HCT116 (cell line): Measurements from ENCODE around the gene C19orf44. TPM values are rescaled to one million over a fixed set of nuclear protein-coding genes. Genes with fewer than 3 reads are reported as not detected.
A peak's percentile ranks its signal among the peaks of the same experiment; 100 is the strongest.
"Not testable (repeated sequence)": the region's sequence is repeated elsewhere in the genome, so short reads cannot be mapped to it uniquely, and the experiment has no call there.

Experiments used
- ATAC-seq: fragments of 200-7000 bp; cut with Tn5 transposase; 2 replicates; pipeline ENCODE4 v1.9.1; 2020; ENCODE audit warnings: mild to moderate bottlenecking, moderate library complexity
- BruUV-seq: library from RNA; stranded (reverse); fragments of 400-500 nt; replicated peaks from 2 replicates; lab custom pipeline; 2021; lab: Mats Ljungman, UMichigan
- CTCF ChIA-PET: fragments of 300-600 bp; sonication (Branson Sonifier 250); formaldehyde crosslinking; loops from one replicate; lab custom pipeline; 2021; ENCODE audit warnings: antibody characterized with exemption; lab: Charles Lee
- POLR2A ChIA-PET: fragments of 300-600, 350-600 bp; sonication (Branson Sonifier 250); formaldehyde crosslinking; loops from one replicate; lab custom pipeline; 2021; ENCODE audit warnings: antibody characterized with exemption; lab: Charles Lee
- RAD21 ChIA-PET, 2 experiments: fragments of 300-600 bp; sonication (Branson Sonifier 250); formaldehyde crosslinking; loops; one replicate each; lab custom pipeline; 2023; ENCODE audit warnings: low total read pairs in 2 of 2; ENCODE audit not compliant: uncharacterized antibody in 2 of 2, unreplicated experiment in 2 of 2, low non-redundant PET in 1 of 2; lab: Charles Lee
- DNase-seq: peaks from one replicate; pipeline ENCODE4 v3.0.0-alpha.2; 2010; ENCODE audit warnings: low read depth, low spot score
- H2AFZ ChIP-seq: fragments of 200-600 bp; shearing (Covaris generic), sonication (generic); 2 replicates; pipeline ENCODE4 v1.6.1; 2017; ENCODE audit warnings: low read depth, mixed run types, mixed read lengths, antibody characterized with exemption, low read length; ENCODE audit not compliant: poor library complexity, severe bottlenecking
- H3K27ac ChIP-seq: 2 replicates; pipeline ENCODE4 v1.5.1; 2012; ENCODE audit warnings: low read depth, low read length
- H3K27me3 ChIP-seq: fragments of 200-600 bp; sonication (generic); 2 replicates; pipeline ENCODE4 v1.6.1; 2016; ENCODE audit warnings: mixed run types, low read length, mixed read lengths; ENCODE audit not compliant: insufficient read depth
- H3K36me3 ChIP-seq, 2 experiments: fragments of 200-500 bp in 1 of 2; fragments of 200-600 bp in 1 of 2; sonication (Bioruptor generic) in 1 of 2; sonication (generic) in 1 of 2; 2 replicates each; pipeline versions ENCODE4 v1.5.1 to v1.6.1; 2014 to 2016; ENCODE audit warnings: low read length in 2 of 2, inconsistent platforms in 1 of 2, mixed read lengths in 1 of 2, mixed run types in 1 of 2; ENCODE audit not compliant: insufficient read depth in 2 of 2, control insufficient read depth in 1 of 2
- H3K4me1 ChIP-seq, 2 experiments: fragments of 200-600 bp in 1 of 2; sonication (generic) in 1 of 2; 2 replicates each; pipeline versions ENCODE4 v1.5.1 to v1.6.1; 2012 to 2017; ENCODE audit warnings: low read length in 2 of 2, inconsistent platforms in 1 of 2, mild to moderate bottlenecking in 1 of 2, mixed read lengths in 1 of 2, mixed run types in 1 of 2, moderate library complexity in 1 of 2; ENCODE audit not compliant: insufficient read depth in 2 of 2, control insufficient read depth in 1 of 2
- H3K4me2 ChIP-seq: fragments of 200-600 bp; sonication (generic); 2 replicates; pipeline ENCODE4 v1.6.1; 2017; ENCODE audit warnings: mixed run types, low read length, mixed read lengths
- H3K4me3 ChIP-seq, 2 experiments: fragments of 200-600 bp in 1 of 2; sonication (generic) in 1 of 2; replicated peaks in 1 of 2; 2 replicates each; pipeline ENCODE4 v1.5.1; 2011 to 2016; ENCODE audit warnings: low read length in 2 of 2, control low read depth in 1 of 2, low read depth in 1 of 2, mild to moderate bottlenecking in 1 of 2, mixed read lengths in 1 of 2, mixed run types in 1 of 2
- H3K79me2 ChIP-seq: fragments of 200-600 bp; sonication (generic); 2 replicates; pipeline ENCODE4 v1.6.1; 2017; ENCODE audit warnings: mild to moderate bottlenecking, mixed run types, low read length, moderate library complexity, mixed read lengths; ENCODE audit not compliant: insufficient read depth
- H3K9ac ChIP-seq: fragments of 200-600 bp; sonication (generic); 2 replicates; pipeline ENCODE4 v1.6.1; 2016; ENCODE audit warnings: low read length, mixed read lengths
- H3K9me2 ChIP-seq: fragments of 200-600 bp; sonication (generic), shearing (Covaris generic); 2 replicates; pipeline ENCODE4 v1.6.1; 2017; ENCODE audit warnings: mixed run types, mild to moderate bottlenecking, moderate library complexity; ENCODE audit not compliant: insufficient read depth
- H3K9me3 ChIP-seq, 2 experiments: fragments of 200-500 bp in 1 of 2; fragments of 200-600 bp in 1 of 2; sonication (Bioruptor generic) in 1 of 2; sonication (generic) in 1 of 2; 2 replicates each; pipeline ENCODE4 v1.6.1; 2014 to 2017; ENCODE audit warnings: low read length in 2 of 2, mixed read lengths in 2 of 2, inconsistent platforms in 1 of 2, low read depth in 1 of 2, mild to moderate bottlenecking in 1 of 2, mixed run types in 1 of 2, moderate library complexity in 1 of 2; ENCODE audit not compliant: control insufficient read depth in 1 of 2, insufficient read depth in 1 of 2
- H4K20me1 ChIP-seq: fragments of 200-600 bp; sonication (generic), shearing (Covaris generic); 2 replicates; pipeline ENCODE4 v1.6.1; 2017; ENCODE audit warnings: mixed run types, mild to moderate bottlenecking, moderate library complexity; ENCODE audit not compliant: insufficient read depth
- CBX3 ChIP-seq: IDR thresholded peaks from 2 replicates; pipeline ENCODE4 v1.6.1; 2012; ENCODE audit warnings: low read depth
- EGR1 ChIP-seq: IDR thresholded peaks from 2 replicates; pipeline ENCODE4 v1.6.1; 2012; ENCODE audit warnings: low read depth
- ELF1 ChIP-seq: IDR thresholded peaks from 2 replicates; pipeline ENCODE4 v1.6.1; 2012; ENCODE audit warnings: low read depth, borderline replicate concordance
- EZH2phosphoT487 ChIP-seq: fragments of 200-600 bp; IDR thresholded peaks from 2 replicates; pipeline ENCODE4 v1.6.1; 2018; ENCODE audit warnings: antibody characterized with exemption, borderline replicate concordance
- SIN3A ChIP-seq: IDR thresholded peaks from 2 replicates; pipeline ENCODE4 v1.6.1; 2012; ENCODE audit warnings: low read depth
- SP1 ChIP-seq: IDR thresholded peaks from 2 replicates; pipeline ENCODE4 v1.6.1; 2012; ENCODE audit warnings: low read depth
- TCF7L2 ChIP-seq: IDR thresholded peaks from 2 replicates; pipeline ENCODE4 v1.7.0; 2011; ENCODE audit warnings: borderline replicate concordance, inconsistent platforms; ENCODE audit not compliant: insufficient read depth, insufficient read length; ENCODE audit errors: extremely low read depth
- ZNF274 ChIP-seq: fragments of 200-500 bp; sonication (Bioruptor generic); IDR thresholded peaks from 2 replicates; pipeline ENCODE4 v1.6.1; 2014; ENCODE audit warnings: mild to moderate bottlenecking, low read depth, low read length, inconsistent platforms
- intact Hi-C: fragments of 100-400 bp; cut with micrococcal nuclease; formaldehyde crosslinking; loops from 2 replicates; pipeline ENCODE4 v1.10.0; 2022
- total RNA-seq: library from RNA; stranded (reverse); gene quantifications from one replicate; pipeline ENCODE4 v1.2.1, GENCODE V29; 2021; ENCODE audit not compliant: unreplicated experiment
- TF ChIP-seq, protein P1 (sequence below): IDR thresholded peaks from 2 replicates; pipeline ENCODE4 v1.6.1; 2012; ENCODE audit warnings: low read depth
- TF ChIP-seq, protein P2 (sequence below): IDR thresholded peaks from 2 replicates; pipeline ENCODE4 v1.6.1; 2012

Gene C19orf44
- total RNA-seq, 1 experiment from 2014 or later: 6.8 TPM

GRCh38 chr19:16446724-16447368 is 49.3 kb upstream of the C19orf44 start:
- no peak overlapping the region for H3K27ac ChIP-seq
- H3K4me1 ChIP-seq: peaks cover 15 to 16% of the 10 kb centered on the region in 2 experiments; a peak in 3 of 4 replicates
- TF ChIP-seq EZH2phosphoT487: no peak
- TF ChIP-seq, protein P1, sequence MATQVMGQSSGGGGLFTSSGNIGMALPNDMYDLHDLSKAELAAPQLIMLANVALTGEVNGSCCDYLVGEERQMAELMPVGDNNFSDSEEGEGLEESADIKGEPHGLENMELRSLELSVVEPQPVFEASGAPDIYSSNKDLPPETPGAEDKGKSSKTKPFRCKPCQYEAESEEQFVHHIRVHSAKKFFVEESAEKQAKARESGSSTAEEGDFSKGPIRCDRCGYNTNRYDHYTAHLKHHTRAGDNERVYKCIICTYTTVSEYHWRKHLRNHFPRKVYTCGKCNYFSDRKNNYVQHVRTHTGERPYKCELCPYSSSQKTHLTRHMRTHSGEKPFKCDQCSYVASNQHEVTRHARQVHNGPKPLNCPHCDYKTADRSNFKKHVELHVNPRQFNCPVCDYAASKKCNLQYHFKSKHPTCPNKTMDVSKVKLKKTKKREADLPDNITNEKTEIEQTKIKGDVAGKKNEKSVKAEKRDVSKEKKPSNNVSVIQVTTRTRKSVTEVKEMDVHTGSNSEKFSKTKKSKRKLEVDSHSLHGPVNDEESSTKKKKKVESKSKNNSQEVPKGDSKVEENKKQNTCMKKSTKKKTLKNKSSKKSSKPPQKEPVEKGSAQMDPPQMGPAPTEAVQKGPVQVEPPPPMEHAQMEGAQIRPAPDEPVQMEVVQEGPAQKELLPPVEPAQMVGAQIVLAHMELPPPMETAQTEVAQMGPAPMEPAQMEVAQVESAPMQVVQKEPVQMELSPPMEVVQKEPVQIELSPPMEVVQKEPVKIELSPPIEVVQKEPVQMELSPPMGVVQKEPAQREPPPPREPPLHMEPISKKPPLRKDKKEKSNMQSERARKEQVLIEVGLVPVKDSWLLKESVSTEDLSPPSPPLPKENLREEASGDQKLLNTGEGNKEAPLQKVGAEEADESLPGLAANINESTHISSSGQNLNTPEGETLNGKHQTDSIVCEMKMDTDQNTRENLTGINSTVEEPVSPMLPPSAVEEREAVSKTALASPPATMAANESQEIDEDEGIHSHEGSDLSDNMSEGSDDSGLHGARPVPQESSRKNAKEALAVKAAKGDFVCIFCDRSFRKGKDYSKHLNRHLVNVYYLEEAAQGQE: no peak
- no peak for TF ChIP-seq SP1
- TF ChIP-seq ZNF274: no peak
- no peak for TF ChIP-seq TCF7L2
- TF ChIP-seq, protein P2, sequence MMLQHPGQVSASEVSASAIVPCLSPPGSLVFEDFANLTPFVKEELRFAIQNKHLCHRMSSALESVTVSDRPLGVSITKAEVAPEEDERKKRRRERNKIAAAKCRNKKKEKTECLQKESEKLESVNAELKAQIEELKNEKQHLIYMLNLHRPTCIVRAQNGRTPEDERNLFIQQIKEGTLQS: no peak
- TF ChIP-seq SIN3A: no peak
- TF ChIP-seq ELF1: no peak
- no peak for TF ChIP-seq EGR1
- no peak for TF ChIP-seq CBX3
- peak; percentile 59; the same call in 1 of the 2 replicates for ATAC-seq
- no peak overlapping the region for H3K4me3 ChIP-seq
- no peaks in the 10 kb centered on the region for H3K27me3 ChIP-seq
- ChIA-PET POLR2A (no interaction called here), RAD21 (no interaction called here), CTCF (no interaction called here)
- H3K79me2 ChIP-seq: peaks cover 92% of the 10 kb centered on the region
- intact Hi-C loops: no loop called here
- H3K36me3 ChIP-seq: no peaks in the 10 kb centered on the region
- no peaks in the 10 kb centered on the region for H3K9me2 ChIP-seq
- H3K9ac ChIP-seq: no peak overlapping the region
- DNase-seq: no peak
- BruUV-seq: no TSS peak
- no peaks in the 10 kb centered on the region for H3K9me3 ChIP-seq
- peak overlapping the region; percentile 22; the same call in 1 of the 2 replicates for H3K4me2 ChIP-seq
- H4K20me1 ChIP-seq: peaks cover 9% of the 10 kb centered on the region; the same call in 1 of the 2 replicates
- no peak overlapping the region for H2AFZ ChIP-seq

- H3K9me3 ChIP-seq, ATAC-seq, H3K36me3 ChIP-seq, DNase-seq, H3K4me3 ChIP-seq, BruUV-seq, H3K27ac ChIP-seq, CTCF ChIA-PET, H3K27me3 ChIP-seq, H2AFZ ChIP-seq, POLR2A ChIA-PET, intact Hi-C loops, RAD21 ChIA-PET, H3K9ac ChIP-seq, H4K20me1 ChIP-seq, H3K9me2 ChIP-seq, H3K4me2 ChIP-seq: not testable (repeated sequence)
- peaks cover 84% of the 10 kb centered on the region for H3K79me2 ChIP-seq
- H3K4me1 ChIP-seq: peaks cover 9 to 15% of the 10 kb centered on the region in 2 experiments; a peak in 3 of 4 replicates
These were observed 47.3 kb upstream of the C19orf44 start for GRCh38 chr19:16448872-16449271.
